HEK293T (cell line): ENCODE results near the gene TBR1.

ENCODE experiments used
- CTCF ChIA-PET: fragments of 350-600 bp; formaldehyde crosslinking; extraction: SDS; loops from one replicate; lab custom pipeline; 2021; ENCODE audit warnings: antibody characterized with exemption, inconsistent platforms; lab: Yijun Ruan, JAX
- POLR2A ChIA-PET: fragments of 350-600 bp; formaldehyde crosslinking; extraction: SDS; loops from one replicate; lab custom pipeline; 2020; ENCODE audit warnings: antibody characterized with exemption, inconsistent platforms; lab: Yijun Ruan, JAX
- DNase-seq: peaks from one replicate; pipeline ENCODE4 v3.0.0; 2012; ENCODE audit warnings: mixed read lengths; ENCODE audit errors: extremely low spot score
- ARNT ChIP-seq: fragments of 450-650 bp; IDR thresholded peaks from 2 replicates; pipeline ENCODE4 v1.6.1; 2017; ENCODE audit warnings: mild to moderate bottlenecking
- BHLHE40 ChIP-seq: fragments of 450-650 bp; IDR thresholded peaks from 2 replicates; pipeline ENCODE4 v1.6.1; 2016; ENCODE audit warnings: mild to moderate bottlenecking, moderate library complexity, borderline replicate concordance
- CTBP1 ChIP-seq: fragments of 450-650 bp; IDR thresholded peaks from 2 replicates; pipeline ENCODE4 v1.6.1; 2016; ENCODE audit warnings: borderline replicate concordance
- ELF4 ChIP-seq: fragments of 450-650 bp; IDR thresholded peaks from 2 replicates; pipeline ENCODE4 v1.6.1; 2017; ENCODE audit warnings: antibody characterized with exemption
- FOXA1 ChIP-seq: fragments of 450-650 bp; IDR thresholded peaks from 2 replicates; pipeline ENCODE4 v1.6.1; 2016; ENCODE audit warnings: mild to moderate bottlenecking
- FOXK2 ChIP-seq: fragments of 450-650 bp; IDR thresholded peaks from 2 replicates; pipeline ENCODE4 v1.6.1; 2016; ENCODE audit warnings: mild to moderate bottlenecking
- FOXM1 ChIP-seq: fragments of 450-650 bp; IDR thresholded peaks from 2 replicates; pipeline ENCODE4 v1.6.1; 2017; ENCODE audit warnings: mild to moderate bottlenecking, borderline replicate concordance
- HDGF ChIP-seq: fragments of 450-650 bp; IDR thresholded peaks from 2 replicates; pipeline ENCODE4 v1.6.1; 2017; ENCODE audit warnings: antibody characterized with exemption, borderline replicate concordance
- L3MBTL2 ChIP-seq: fragments of 450-650 bp; conservative IDR thresholded peaks from 2 replicates; pipeline ENCODE4 v1.6.1; 2016; ENCODE audit warnings: mild to moderate bottlenecking
- LEF1 ChIP-seq: fragments of 450-650 bp; IDR thresholded peaks from 2 replicates; pipeline ENCODE4 v1.6.1; 2017; ENCODE audit warnings: mild to moderate bottlenecking, borderline replicate concordance
- NFRKB ChIP-seq: fragments of 450-650 bp; IDR thresholded peaks from 2 replicates; pipeline ENCODE4 v1.6.1; 2016; ENCODE audit warnings: mild to moderate bottlenecking, moderate library complexity
- PKNOX1 ChIP-seq: fragments of 450-650 bp; IDR thresholded peaks from 2 replicates; pipeline ENCODE4 v1.6.1; 2016
- SP1 ChIP-seq: fragments of 450-650 bp; IDR thresholded peaks from 2 replicates; pipeline ENCODE4 v1.6.1; 2017
- SUZ12 ChIP-seq: fragments of 450-650 bp; IDR thresholded peaks from 2 replicates; pipeline ENCODE4 v1.6.1; 2016; ENCODE audit warnings: mild to moderate bottlenecking
- TARDBP ChIP-seq: fragments of 450-650 bp; IDR thresholded peaks from 2 replicates; pipeline ENCODE4 v1.6.1; 2016
- ZNF384 ChIP-seq: fragments of 450-650 bp; IDR thresholded peaks from 2 replicates; pipeline ENCODE4 v1.6.1; 2016

Gene TBR1

GRCh38 chr2:161416708-161417437 is 776 bp downstream of the TBR1 start:
- no peak for DNase-seq
- CTCF ChIA-PET: interaction anchor here (0.8 kb wide), 1 partner anchor 193 kb away, joined by 7 read pairs; no protein-coding TSS in a partner anchor
- TF ChIP-seq SP1 (no peak), HDGF (no peak), ELF4 (no peak), LEF1 (no peak), FOXA1 (no peak), BHLHE40 (no peak), ARNT (no peak), FOXK2 (no peak), PKNOX1 (no peak), FOXM1 (no peak), NFRKB (no peak), ZNF384 (no peak), TARDBP (no peak), CTBP1 (no peak), SUZ12 (no peak), L3MBTL2 (no peak)
- POLR2A ChIA-PET: no interaction called here

GRCh38 chr2:161417438-161418274 is 1.6 kb downstream of the TBR1 start:
- ChIA-PET CTCF (no interaction called here), POLR2A (no interaction called here)
- no peak for TF ChIP-seq FOXA1
- no peak for TF ChIP-seq LEF1
- no peak for TF ChIP-seq NFRKB
- no peak for TF ChIP-seq ARNT
- TF ChIP-seq SP1: no peak
- TF ChIP-seq CTBP1: no peak
- no peak for TF ChIP-seq TARDBP
- TF ChIP-seq FOXK2: no peak
- no peak for TF ChIP-seq HDGF
- TF ChIP-seq FOXM1: no peak
- no peak for TF ChIP-seq L3MBTL2
- no peak for TF ChIP-seq SUZ12
- no peak for TF ChIP-seq PKNOX1
- TF ChIP-seq ELF4: no peak
- TF ChIP-seq ZNF384: no peak
- TF ChIP-seq BHLHE40: no peak
- no peak for DNase-seq

GRCh38 chr2:161418275-161418714 is 2.2 kb downstream of the TBR1 start:
- TF ChIP-seq LEF1 (no peak), CTBP1 (no peak), PKNOX1 (no peak), HDGF (no peak), ZNF384 (no peak), ARNT (no peak), ELF4 (no peak), FOXM1 (no peak), L3MBTL2 (no peak), NFRKB (no peak), SUZ12 (no peak), TARDBP (no peak), FOXA1 (no peak), SP1 (no peak), BHLHE40 (no peak), FOXK2 (no peak)
- ChIA-PET POLR2A (no interaction called here), CTCF (no interaction called here)
- DNase-seq: no peak

GRCh38 chr2:161418715-161419637 is 2.9 kb downstream of the TBR1 start:
- POLR2A ChIA-PET: interaction anchor here (0.6 kb wide), 1 partner anchor 111 kb away, joined by 3 read pairs; no protein-coding TSS in a partner anchor
- CTCF ChIA-PET: no interaction called here
- no peak for DNase-seq
- TF ChIP-seq LEF1 (no peak), TARDBP (no peak), FOXK2 (no peak), CTBP1 (no peak), L3MBTL2 (no peak), FOXM1 (no peak), PKNOX1 (no peak), FOXA1 (no peak), HDGF (no peak), ZNF384 (no peak), ELF4 (no peak), ARNT (no peak), NFRKB (no peak), SUZ12 (no peak)
